Ovary (tissue), 9 donors: ENCODE data around the gene SLC17A9. TPM values are rescaled to one million over a fixed set of nuclear protein-coding genes. Genes with fewer than 3 reads are reported as not detected.

Source experiments
- DNase-seq, 5 donors: peaks; one replicate each; pipeline ENCODE4 v3.0.0-alpha.2; 2019 to 2020
- H3K27ac ChIP-seq, 2 donors: fragments of 200-600 bp; one replicate each; pipeline versions ENCODE4 v1.5.1 to v1.8.0; 2019 to 2022
- H3K27me3 ChIP-seq: fragments of 200-600 bp; one replicate; pipeline ENCODE4 v1.8.0; 2022
- H3K36me3 ChIP-seq: fragments of 200-600 bp; sonication (generic); one replicate; pipeline ENCODE4 v1.5.1; 2019
- H3K4me1 ChIP-seq: one replicate; pipeline ENCODE4 v1.8.1; 2013; ENCODE audit warnings: mild to moderate bottlenecking, moderate library complexity; ENCODE audit not compliant: insufficient read depth
- H3K4me3 ChIP-seq: fragments of 200-600 bp; sonication (generic); one replicate; pipeline ENCODE4 v1.5.1; 2017
- H3K9me3 ChIP-seq, 2 donors: fragments of 200-600 bp in 1 of 2; sonication (generic) in 1 of 2; one replicate each; pipeline versions ENCODE4 v1.5.1 to v1.8.1; 2013 to 2019; ENCODE audit warnings: mild to moderate bottlenecking in 1 of 2, moderate library complexity in 1 of 2
- EP300 ChIP-seq: sonication (generic); formaldehyde crosslinking; IDR thresholded peaks from one replicate; pipeline ENCODE4 v1.6.1; 2017; ENCODE audit warnings: antibody characterized with exemption
- POLR2A ChIP-seq: fragments of 450-650 bp; IDR thresholded peaks from one replicate; pipeline ENCODE4 v1.6.1; 2017; ENCODE audit warnings: antibody characterized with exemption, mild to moderate bottlenecking, moderate library complexity
- WGBS, 3 donors: extraction: QIAGEN DNeasy Blood & Tissue Kit in 1 of 3; methylation state at CpG; one replicate each; pipeline versions ENCODE4 v1.1.5 to v1.1.7; 2013 to 2017; 5-methylcytosine and 5-hydroxymethylcytosine counted together
- intact Hi-C, 4 donors: fragments of 100-400 bp; cut with DNase I; formaldehyde crosslinking; loops; one replicate each; pipeline versions ENCODE4 v1.11.0 to v1.15.1; 2022 to 2023
- polyA plus RNA-seq, 2 donors: library from polyadenylated mRNA; stranded (reverse); fragments of 200-250 nt in 1 of 2; fragments of 350-450 nt in 1 of 2; fragmentation: Illumina TruSeq in 1 of 2; extraction: RNeasy Lipid Tissue Mini Kit (QIAGEN cat#74804) in 1 of 2; gene quantifications; one replicate each; pipeline ENCODE4 v1.2.3, GENCODE V29; 2013 to 2014
- total RNA-seq, 7 donors: library from RNA; depleted of rRNA in 2 of 7; stranded (reverse); fragments of >200 nt in 2 of 7; fragmentation: NEBNext Ultra II Directional in 3 of 7; extraction: Animal tissue kit (Norgen Biotek cat#: 25700) in 3 of 7; gene quantifications; one replicate each; pipeline versions ENCODE4 v1.1.0 to v1.2.4, GENCODE V29; 2016 to 2023
- TF ChIP-seq, protein P1 (sequence below), 3 donors: fragments of 450-650 bp in 2 of 3; fragments of 200-600 bp in 1 of 3; IDR thresholded peaks; one replicate each; pipeline versions ENCODE4 v1.5.1 to v1.8.0; 2016 to 2022; ENCODE audit warnings: antibody characterized with exemption in 3 of 3, mild to moderate bottlenecking in 1 of 3
- donor health status: DM: no; HTN: no; CAD: no; lungs with moderate emphysema.
- donor health status: DM: no; HTN: no; CAD: no.
- donor health status: Bipolar disorder and iron deficiency.
- donor health status: DM: yes; HTN: yes; CAD: no.
- donor health status: DM: no; HTN: no; CAD: no.
- donor health status: DM: yes; HTN: yes; CAD: no.

The SLC17A9 gene
- total and polyA plus RNA-seq, 9 donors = 0.68 to 7.7 (median 4.7) TPM

DNA sequence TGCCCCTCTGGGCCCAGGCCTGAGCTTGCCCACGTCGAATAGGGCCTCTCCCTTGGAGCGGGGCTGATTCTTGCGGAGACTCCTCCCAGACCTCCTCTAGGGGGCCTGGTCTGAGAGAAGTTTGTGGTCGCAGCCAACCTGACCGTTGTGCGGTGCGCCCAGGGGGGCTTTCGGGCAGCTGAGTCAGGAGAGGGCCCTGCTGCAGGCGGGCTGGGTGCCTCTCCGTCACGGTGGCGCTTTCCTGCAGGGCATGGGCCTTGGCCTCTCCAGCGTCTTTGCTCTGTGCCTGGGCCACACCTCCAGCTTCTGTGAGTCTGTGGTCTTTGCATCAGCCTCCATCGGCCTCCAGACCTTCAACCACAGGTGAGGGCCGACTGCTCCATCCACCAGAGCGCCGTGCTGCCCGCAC, 12.9 kb downstream of the SLC17A9 start:
- DNase-seq = no peak
- WGBS, 3 donors = 83 to 86% (median 84%) methylated on average over 19 of the region's 19 CpGs
- no peak for TF ChIP-seq POLR2A
- TF ChIP-seq, protein P1, sequence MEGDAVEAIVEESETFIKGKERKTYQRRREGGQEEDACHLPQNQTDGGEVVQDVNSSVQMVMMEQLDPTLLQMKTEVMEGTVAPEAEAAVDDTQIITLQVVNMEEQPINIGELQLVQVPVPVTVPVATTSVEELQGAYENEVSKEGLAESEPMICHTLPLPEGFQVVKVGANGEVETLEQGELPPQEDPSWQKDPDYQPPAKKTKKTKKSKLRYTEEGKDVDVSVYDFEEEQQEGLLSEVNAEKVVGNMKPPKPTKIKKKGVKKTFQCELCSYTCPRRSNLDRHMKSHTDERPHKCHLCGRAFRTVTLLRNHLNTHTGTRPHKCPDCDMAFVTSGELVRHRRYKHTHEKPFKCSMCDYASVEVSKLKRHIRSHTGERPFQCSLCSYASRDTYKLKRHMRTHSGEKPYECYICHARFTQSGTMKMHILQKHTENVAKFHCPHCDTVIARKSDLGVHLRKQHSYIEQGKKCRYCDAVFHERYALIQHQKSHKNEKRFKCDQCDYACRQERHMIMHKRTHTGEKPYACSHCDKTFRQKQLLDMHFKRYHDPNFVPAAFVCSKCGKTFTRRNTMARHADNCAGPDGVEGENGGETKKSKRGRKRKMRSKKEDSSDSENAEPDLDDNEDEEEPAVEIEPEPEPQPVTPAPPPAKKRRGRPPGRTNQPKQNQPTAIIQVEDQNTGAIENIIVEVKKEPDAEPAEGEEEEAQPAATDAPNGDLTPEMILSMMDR (IDR thresholded peaks at IDR 0.05) = no peak
- no peak for TF ChIP-seq EP300
- H3K4me1 ChIP-seq = no peaks in the 10 kb centered on the region
- H3K4me3 ChIP-seq = no peak overlapping the region
- H3K36me3 ChIP-seq = no peaks in the 10 kb centered on the region
- H3K27me3 ChIP-seq = no peaks in the 10 kb centered on the region
- no peak overlapping the region for H3K27ac ChIP-seq
- H3K9me3 ChIP-seq = no peaks in the 10 kb centered on the region
- intact Hi-C loops = no loop called here

DNA sequence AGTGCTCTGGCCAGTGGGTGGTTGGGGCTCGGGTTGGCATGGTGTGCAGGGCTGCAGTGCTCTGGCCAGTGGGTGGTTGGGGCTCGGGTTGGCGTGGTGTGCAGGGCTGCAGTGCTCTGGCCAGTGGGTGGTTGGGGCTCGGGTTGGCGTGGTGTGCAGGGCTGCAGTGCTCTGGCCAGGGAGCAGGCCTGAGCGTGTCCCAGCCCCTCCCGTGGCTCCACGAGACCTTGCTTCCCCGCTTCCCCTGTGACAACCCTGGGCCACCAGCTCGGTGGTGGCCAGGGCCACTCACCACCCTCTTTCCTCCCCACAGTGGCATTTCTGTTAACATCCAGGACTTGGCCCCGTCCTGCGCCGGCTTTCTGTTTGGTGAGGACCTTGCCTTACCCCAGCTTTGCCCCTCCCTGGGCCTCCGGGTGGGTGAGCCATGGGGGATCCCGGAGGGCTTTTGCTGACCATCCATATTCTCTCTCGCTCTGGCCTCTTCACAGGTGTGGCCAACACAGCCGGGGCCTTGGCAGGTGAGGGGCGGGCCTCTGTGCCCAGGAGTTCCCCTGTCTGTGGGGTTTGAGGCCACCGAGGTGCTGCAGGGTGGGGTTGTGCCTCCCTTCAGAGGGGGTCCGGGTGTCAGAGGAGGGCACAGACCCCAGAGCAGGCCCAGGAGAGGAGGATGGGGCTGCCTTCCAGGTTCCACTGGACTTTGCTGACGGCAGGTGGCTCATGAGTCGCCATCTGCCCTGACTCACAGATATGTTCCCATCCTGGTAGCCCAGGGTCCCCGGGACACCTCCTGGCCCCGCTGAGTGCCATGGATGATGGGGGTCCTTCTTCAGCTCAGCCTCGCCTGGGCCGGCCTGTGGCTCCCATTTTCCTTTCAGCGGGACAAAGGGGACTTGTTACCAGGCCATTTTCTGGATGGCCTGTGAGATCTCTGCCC, 14.0 kb downstream of the SLC17A9 start:
- Histone ChIP-seq H3K4me3 (no peak overlapping the region), H3K4me1 (no peaks in the 10 kb centered on the region), H3K27ac (no peak overlapping the region), H3K36me3 (no peaks in the 10 kb centered on the region), H3K27me3 (no peaks in the 10 kb centered on the region), H3K9me3 (no peaks in the 10 kb centered on the region)
- no peak for TF ChIP-seq EP300
- no peak for TF ChIP-seq POLR2A
- TF ChIP-seq, protein P1 (IDR thresholded peaks at IDR 0.05) = no peak
- 93 to 96% (median 95%) methylated on average over 24 to 26 of the region's 27 CpGs for WGBS, 3 donors
- intact Hi-C loops = no loop called here
- no peak for DNase-seq

DNA sequence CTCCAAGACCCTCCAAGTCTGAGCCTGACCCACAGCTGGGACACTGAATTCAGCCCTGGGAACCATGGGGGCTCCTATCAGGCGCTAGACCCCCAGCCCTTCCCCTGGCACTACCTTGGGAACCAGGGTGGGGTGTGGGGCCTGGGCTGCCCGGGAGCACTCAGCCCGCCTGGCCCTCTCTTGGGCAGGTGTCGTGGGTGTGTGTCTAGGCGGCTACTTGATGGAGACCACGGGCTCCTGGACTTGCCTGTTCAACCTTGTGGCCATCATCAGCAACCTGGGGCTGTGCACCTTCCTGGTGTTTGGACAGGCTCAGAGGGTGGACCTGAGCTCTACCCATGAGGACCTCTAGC, 14.6 kb downstream of the SLC17A9 start:
- Histone ChIP-seq H3K4me1 (no peaks in the 10 kb centered on the region), H3K27me3 (no peaks in the 10 kb centered on the region), H3K4me3 (no peak overlapping the region), H3K27ac (no peak overlapping the region), H3K36me3 (no peaks in the 10 kb centered on the region), H3K9me3 (no peaks in the 10 kb centered on the region)
- no peak for DNase-seq
- 94 to 96% (median 94%) methylated on average over 6 of the region's 6 CpGs for WGBS, 3 donors
- intact Hi-C loops = no loop called here
- TF ChIP-seq EP300 (no peak), POLR2A (no peak)
- TF ChIP-seq, protein P1 (IDR thresholded peaks at IDR 0.05) = no peak

DNA sequence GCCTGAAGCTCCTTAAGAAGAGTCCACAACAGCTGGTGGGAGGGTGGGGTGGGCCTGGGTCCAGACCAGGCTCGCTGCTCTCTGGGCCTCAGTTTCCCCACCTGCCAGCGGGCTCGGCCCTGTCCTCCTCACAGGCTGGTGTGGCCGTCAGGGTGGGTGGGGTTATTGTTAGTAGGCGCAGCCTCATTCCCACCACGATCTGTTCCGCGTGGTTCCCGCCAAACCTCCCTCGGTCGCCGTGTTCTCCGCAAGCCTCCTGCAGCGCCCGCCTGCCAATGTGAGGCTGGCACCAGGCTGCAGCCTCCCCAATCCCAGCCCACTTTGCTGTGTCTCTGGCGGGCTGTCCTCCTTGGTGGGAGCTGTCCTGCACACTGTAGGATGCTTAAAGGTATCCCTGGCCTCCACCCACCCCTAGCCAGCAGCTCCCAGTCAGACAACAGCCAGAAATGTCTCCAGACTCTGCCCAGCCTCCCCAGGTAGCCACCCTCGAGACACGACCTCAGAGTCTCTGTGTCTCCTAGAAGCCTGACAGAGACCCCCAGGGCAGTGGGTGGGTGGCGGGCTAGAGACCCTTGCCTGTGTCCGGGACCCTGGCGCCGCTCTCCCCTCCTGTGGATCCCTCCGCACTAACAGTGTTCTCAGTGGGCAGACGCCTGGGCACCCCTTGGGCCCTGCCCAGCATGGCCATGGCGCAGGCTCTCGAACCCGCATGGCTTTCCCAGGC, 15.3 kb downstream of the SLC17A9 start:
- H3K36me3 ChIP-seq = no peaks in the 10 kb centered on the region
- no peak overlapping the region for H3K27ac ChIP-seq
- H3K4me1 ChIP-seq = peaks cover 3% of the 10 kb centered on the region
- no peak for TF ChIP-seq POLR2A
- TF ChIP-seq EP300 = no peak
- TF ChIP-seq, protein P1 (IDR thresholded peaks at IDR 0.05) = no peak
- no peak for DNase-seq
- H3K9me3 ChIP-seq = no peaks in the 10 kb centered on the region
- H3K27me3 ChIP-seq = no peaks in the 10 kb centered on the region
- 86 to 90% (median 89%) methylated on average over 27 of the region's 27 CpGs for WGBS, 3 donors
- H3K4me3 ChIP-seq = no peak overlapping the region
- intact Hi-C loops = no loop called here
